Measurements from ENCODE around the gene ZNF169.

- TF ChIP-seq POLR2AphosphoS5 (IDR thresholded peaks at IDR 0.05; ENCODE audit: borderline replicate concordance, low read depth, low read length): no peak
- no peak for TF ChIP-seq EZH2 (IDR thresholded peaks at IDR 0.05)
- TF ChIP-seq FOXP2 (optimal IDR thresholded peaks at IDR 0.05; ENCODE audit: control extremely low read depth, extremely low read length, insufficient read depth): no peak
Observed at GRCh38 chr9:94281101-94281500, 22.0 kb downstream of the ZNF169 start.
